ENCODE results near the gene C12orf42.

The C12orf42 gene

GRCh38 chr12:103495469-103496456, at the start of gene C12orf42:
Gene C12orf42 (minus strand): TSS chr12:103495968. CDS start chr12:103478426, 17,542 bp downstream.
- peak; percentile 62 for DNase-seq (ENCODE audit: low spot score)

- no peak for DNase-seq (ENCODE audit: low spot score)
Observed at GRCh38 chr12:103542078-103542477, 46.3 kb upstream of the C12orf42 start.

GRCh38 chr12:103540319-103540718, 44.6 kb upstream of the C12orf42 start:
- DNase-seq (ENCODE audit: low spot score): no peak

- DNase-seq (ENCODE audit: low spot score): peak; percentile 16
Observed at GRCh38 chr12:103538397-103538796, 42.6 kb upstream of the C12orf42 start.

GRCh38 chr12:103530307-103531066, 34.7 kb upstream of the C12orf42 start:
- DNase-seq (ENCODE audit: low spot score): no peak

- DNase-seq (ENCODE audit: low spot score): no peak
Observed at GRCh38 chr12:103529306-103529705, 33.5 kb upstream of the C12orf42 start.

- no peak for DNase-seq (ENCODE audit: low spot score)
Observed at GRCh38 chr12:103524238-103524875, 28.6 kb upstream of the C12orf42 start.

GRCh38 chr12:103523771-103524170, 28.0 kb upstream of the C12orf42 start:
- no peak for DNase-seq (ENCODE audit: low spot score)

- DNase-seq (ENCODE audit: low spot score): no peak
Observed at GRCh38 chr12:103520686-103521215, 25.0 kb upstream of the C12orf42 start.

GRCh38 chr12:103519632-103520031, 23.9 kb upstream of the C12orf42 start:
- DNase-seq (ENCODE audit: low spot score): no peak

- DNase-seq (ENCODE audit: low spot score): no peak
Observed at GRCh38 chr12:103518899-103519298, 23.1 kb upstream of the C12orf42 start.

- DNase-seq (ENCODE audit: low spot score): no peak
Observed at GRCh38 chr12:103517161-103517560, 21.4 kb upstream of the C12orf42 start.

GRCh38 chr12:103515341-103515740, 19.6 kb upstream of the C12orf42 start:
- no peak for DNase-seq (ENCODE audit: low spot score)

GRCh38 chr12:103513875-103514274, 18.1 kb upstream of the C12orf42 start:
- DNase-seq (ENCODE audit: low spot score): no peak

- no peak for DNase-seq (ENCODE audit: low spot score)
Observed at GRCh38 chr12:103505371-103506236, 9.8 kb upstream of the C12orf42 start.

GRCh38 chr12:103504606-103505005, 8.8 kb upstream of the C12orf42 start:
- DNase-seq (ENCODE audit: low spot score): no peak

- DNase-seq (ENCODE audit: low spot score): no peak
Observed at GRCh38 chr12:103503546-103504480, 8.0 kb upstream of the C12orf42 start.

- no peak for DNase-seq (ENCODE audit: low spot score)
Observed at GRCh38 chr12:103501447-103501846, 5.7 kb upstream of the C12orf42 start.

- no peak for DNase-seq (ENCODE audit: low spot score)
Observed at GRCh38 chr12:103499571-103499970, 3.8 kb upstream of the C12orf42 start.

- DNase-seq (ENCODE audit: low spot score): no peak
Observed at GRCh38 chr12:103498990-103499389, 3.2 kb upstream of the C12orf42 start.
